ENCODE data around the gene ZNF260.

- TF ChIP-seq, protein P1, sequence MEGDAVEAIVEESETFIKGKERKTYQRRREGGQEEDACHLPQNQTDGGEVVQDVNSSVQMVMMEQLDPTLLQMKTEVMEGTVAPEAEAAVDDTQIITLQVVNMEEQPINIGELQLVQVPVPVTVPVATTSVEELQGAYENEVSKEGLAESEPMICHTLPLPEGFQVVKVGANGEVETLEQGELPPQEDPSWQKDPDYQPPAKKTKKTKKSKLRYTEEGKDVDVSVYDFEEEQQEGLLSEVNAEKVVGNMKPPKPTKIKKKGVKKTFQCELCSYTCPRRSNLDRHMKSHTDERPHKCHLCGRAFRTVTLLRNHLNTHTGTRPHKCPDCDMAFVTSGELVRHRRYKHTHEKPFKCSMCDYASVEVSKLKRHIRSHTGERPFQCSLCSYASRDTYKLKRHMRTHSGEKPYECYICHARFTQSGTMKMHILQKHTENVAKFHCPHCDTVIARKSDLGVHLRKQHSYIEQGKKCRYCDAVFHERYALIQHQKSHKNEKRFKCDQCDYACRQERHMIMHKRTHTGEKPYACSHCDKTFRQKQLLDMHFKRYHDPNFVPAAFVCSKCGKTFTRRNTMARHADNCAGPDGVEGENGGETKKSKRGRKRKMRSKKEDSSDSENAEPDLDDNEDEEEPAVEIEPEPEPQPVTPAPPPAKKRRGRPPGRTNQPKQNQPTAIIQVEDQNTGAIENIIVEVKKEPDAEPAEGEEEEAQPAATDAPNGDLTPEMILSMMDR (IDR thresholded peaks at IDR 0.05), result no peak
- TF ChIP-seq NFYB (CRISPR knock-in tag; conservative IDR thresholded peaks at IDR 0.05; ENCODE audit: low read depth) (no peak), ZBTB21 (CRISPR knock-in tag; IDR thresholded peaks at IDR 0.05; ENCODE audit: borderline replicate concordance) (no peak), SP1 (CRISPR knock-in tag; conservative IDR thresholded peaks at IDR 0.05) (no peak), ZNF263 (CRISPR knock-in tag; IDR thresholded peaks at IDR 0.05; ENCODE audit: low read depth) (no peak), ZNF423 (CRISPR knock-in tag; IDR thresholded peaks at IDR 0.05) (no peak)
- TF ChIP-seq, protein P2, sequence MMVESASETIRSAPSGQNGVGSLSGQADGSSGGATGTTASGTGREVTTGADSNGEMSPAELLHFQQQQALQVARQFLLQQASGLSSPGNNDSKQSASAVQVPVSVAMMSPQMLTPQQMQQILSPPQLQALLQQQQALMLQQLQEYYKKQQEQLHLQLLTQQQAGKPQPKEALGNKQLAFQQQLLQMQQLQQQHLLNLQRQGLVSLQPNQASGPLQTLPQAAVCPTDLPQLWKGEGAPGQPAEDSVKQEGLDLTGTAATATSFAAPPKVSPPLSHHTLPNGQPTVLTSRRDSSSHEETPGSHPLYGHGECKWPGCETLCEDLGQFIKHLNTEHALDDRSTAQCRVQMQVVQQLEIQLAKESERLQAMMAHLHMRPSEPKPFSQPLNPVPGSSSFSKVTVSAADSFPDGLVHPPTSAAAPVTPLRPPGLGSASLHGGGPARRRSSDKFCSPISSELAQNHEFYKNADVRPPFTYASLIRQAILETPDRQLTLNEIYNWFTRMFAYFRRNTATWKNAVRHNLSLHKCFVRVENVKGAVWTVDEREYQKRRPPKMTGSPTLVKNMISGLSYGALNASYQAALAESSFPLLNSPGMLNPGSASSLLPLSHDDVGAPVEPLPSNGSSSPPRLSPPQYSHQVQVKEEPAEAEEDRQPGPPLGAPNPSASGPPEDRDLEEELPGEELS (CRISPR knock-in tag; IDR thresholded peaks at IDR 0.05), result no peak
- TF ChIP-seq, protein P3, sequence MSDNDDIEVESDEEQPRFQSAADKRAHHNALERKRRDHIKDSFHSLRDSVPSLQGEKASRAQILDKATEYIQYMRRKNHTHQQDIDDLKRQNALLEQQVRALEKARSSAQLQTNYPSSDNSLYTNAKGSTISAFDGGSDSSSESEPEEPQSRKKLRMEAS (CRISPR knock-in tag; IDR thresholded peaks at IDR 0.05), result no peak
Measured at GRCh38 chr19:36526581-36526980, 1.5 kb downstream of the ZNF260 start.
